GM12892 (cell line): ENCODE data around the gene REG1A.

ENCODE experiments used
- POLR2A ChIP-seq: IDR thresholded peaks from 2 replicates; pipeline ENCODE4 v1.6.1; 2011; ENCODE audit warnings: low read depth, low read length, control low read depth
- POLR2AphosphoS5 ChIP-seq: IDR thresholded peaks from 2 replicates; pipeline ENCODE4 v1.6.1; 2011; ENCODE audit warnings: low read depth, low read length, control low read depth
- TAF1 ChIP-seq: IDR thresholded peaks from 2 replicates; pipeline ENCODE4 v1.6.1; 2011; ENCODE audit warnings: low read depth, mild to moderate bottlenecking, control low read depth, low read length, borderline replicate concordance

DNA sequence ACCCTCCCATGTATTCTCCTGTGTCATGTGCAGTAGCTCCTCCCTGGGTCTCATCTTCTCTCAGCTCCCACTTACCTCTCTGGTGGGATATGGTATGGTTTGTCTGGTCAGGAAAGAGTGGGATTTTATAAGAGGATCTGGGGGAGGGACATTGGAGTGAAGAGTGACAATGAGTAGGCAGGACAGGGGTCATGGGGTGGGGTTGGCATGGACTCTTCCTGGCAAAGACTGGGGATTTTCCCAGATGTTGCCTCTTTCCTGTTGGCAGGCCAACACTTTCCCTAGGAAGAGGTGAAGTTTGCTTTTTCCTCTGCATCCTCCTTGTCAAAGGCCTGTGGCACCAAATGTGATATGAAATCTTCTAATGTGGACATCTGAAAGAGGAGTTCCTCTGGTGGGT, 39.4 kb downstream of the REG1A start, which contains the start of gene REG3A:
- TF ChIP-seq POLR2AphosphoS5 (no peak), POLR2A (no peak), TAF1 (no peak)
